HG03280 (cell line): ENCODE data around the gene PHKA2.
"Not testable (repeated sequence)": the region's sequence is repeated elsewhere in the genome, so short reads cannot be mapped to it uniquely, and the experiment has no call there.

ENCODE experiments used
- ATAC-seq: cut with Tn5 transposase; IDR thresholded peaks from one replicate; pipeline ENCODE4 v1.9.1; 2021; ENCODE audit warnings: mild to moderate bottlenecking, moderate library complexity; ENCODE audit not compliant: unreplicated experiment

Gene PHKA2

DNA sequence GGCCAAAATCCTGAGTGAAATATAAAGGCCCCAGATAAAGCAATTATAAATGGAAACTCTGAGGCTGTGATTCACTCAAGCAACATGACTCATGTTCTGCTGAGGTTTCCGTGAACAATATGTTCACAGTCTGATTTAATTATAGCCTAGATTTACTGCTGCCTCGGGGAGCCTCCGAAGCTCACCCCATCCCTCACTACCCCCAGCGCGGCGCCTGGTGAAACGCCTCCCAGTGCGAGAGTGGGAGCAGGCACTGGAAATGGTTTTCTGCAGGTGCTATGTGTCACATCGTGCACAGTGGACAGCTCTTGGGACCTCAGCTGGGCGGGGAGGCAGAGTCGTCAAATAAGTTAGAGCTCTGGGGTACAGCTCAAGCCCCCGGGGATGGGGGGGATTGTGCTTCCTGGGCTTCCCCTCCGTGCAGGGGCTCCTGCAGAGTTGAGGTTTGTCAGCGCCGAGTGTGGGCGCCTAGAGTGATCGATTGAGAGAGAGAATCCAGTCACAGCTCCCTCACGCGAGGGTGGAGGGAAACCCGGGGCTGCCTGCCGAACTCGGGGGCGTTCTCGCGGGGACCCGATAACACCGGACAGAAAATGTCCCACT, 110.6 kb downstream of the PHKA2 start:
- ATAC-seq: no peak

DNA sequence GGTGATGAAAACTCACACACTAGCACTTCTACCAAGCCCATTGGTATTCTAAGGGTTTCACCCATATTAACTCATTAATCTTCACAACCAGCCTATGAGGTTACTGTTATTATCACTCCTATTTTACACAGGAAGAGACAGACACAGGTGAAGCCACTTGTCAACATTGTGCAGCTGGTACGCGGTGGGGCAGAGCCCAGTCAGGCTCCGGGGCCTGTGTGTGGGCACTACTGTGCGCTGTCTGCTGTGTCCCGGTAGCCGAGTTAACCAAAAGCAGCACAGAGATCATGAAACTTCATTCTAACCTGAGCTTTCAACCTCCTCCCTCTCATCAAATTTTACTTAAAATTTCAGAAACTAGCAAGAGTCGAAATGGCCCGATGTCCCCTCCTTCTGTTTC, 111.3 kb downstream of the PHKA2 start:
- no peak for ATAC-seq

DNA sequence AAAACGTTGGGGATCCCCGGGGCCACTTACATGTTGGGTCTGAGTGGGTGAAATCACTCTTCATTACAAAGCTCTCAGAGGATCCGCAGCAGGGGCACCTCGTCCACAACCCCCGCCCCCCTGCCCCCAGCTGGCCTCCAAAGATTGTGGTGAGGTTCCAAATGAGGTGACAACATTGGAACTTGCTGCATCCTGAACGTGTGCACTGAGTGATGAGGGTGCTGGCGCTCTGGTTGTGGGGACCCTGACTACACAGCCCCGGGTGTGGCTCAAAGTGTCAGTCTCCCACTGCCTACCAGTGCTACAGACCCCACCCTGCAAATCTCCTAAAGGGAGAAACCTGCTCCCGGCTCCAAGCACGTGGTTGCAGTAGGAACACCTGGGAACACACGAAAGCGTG, 111.9 kb downstream of the PHKA2 start:
- ATAC-seq: no peak

DNA sequence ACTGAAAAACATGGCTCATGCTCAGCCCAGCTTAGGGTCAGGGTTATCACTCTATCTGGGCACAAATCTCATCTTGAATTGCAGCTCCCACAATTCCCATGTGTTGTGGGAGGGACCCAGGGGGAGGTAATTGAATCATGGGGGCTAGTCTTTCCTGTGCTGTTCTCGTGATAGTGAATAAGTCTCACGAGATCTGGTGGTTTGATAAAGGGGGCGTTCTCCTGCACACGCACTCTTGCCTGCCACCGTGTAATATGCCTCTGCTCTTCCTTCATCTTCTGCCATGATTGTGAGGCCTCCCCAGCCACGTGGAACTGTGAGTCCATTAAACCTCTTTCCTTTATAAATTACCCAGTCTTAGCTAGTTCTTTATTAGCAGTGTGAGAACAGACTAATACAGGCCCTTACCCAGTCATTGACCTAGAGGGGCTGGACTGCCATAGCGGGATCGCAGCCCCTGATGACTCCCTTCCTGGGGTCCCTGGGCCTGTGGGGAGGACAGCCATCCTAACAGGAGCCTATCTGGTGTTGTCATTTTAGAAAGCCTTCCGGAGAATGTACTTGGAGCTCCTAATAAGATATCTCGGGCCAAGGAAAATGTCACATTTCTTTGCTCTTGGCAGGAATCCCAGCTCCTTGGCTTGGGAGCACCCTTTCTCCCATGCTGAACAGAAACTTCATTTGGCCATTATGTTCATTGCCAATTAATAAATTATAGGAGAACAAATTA, 112.6 kb downstream of the PHKA2 start:
- no peak for ATAC-seq

DNA sequence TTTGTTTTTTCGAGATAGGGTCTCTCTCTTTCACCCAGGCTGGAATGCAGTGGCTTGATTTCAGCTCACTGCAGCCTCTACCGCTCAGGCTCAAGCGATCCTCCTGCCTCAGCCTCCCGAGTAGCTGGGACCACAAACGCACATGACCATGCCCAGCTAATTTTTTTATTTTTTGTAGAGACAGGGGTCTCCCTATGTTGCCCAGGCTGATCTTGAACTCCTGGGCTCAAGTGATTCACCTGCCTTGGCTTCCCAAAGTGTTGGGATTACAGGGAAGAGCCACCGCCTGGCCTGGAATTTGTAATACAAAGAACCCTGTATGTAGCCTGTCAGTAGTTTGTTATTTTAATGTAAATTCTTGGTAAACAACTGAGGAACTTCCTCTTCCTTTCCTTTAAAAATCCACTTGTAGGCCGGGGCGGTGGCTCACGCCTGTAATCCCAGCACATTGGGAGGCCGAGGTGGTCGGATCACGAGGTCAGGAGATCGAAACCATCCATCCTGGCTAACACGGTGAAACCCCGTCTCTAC, 119.5 kb downstream of the PHKA2 start:
- no peak for ATAC-seq

DNA sequence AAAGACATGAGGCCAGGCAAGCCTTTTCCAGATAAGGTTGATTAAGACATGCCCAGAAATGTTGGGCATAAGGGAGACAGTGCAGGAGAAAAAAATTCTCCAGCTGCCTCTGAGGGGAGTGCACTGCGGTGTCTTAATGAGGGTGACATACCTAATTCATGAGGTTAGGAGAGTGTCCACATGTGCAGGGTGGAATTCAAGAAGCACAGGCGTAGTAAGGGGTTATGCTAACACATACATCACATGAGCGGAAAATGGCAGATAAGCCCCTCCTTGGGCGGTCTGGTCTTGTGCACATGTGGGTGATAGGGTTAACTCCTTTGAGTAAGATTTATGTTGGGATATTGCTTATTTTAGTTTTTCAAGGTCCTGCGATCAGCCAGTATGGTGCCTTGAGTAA, 122.4 kb downstream of the PHKA2 start:
- ATAC-seq: no peak

DNA sequence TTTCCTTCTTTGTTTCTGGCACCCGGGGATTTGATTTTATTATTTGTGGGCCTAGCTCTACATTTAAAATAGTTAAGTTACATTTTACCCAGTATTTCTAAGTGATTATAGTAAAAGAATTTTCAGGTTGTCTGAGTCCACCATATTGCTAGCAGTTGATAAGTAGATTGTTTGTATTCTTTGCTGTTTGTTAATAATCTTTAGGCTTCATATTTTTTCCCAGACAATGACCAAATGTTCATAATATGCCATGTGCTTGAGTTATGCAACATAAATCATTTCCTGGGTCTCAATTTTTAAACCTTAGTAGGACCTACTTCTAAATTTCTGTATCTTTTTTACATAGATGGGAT, 127.3 kb downstream of the PHKA2 start:
- ATAC-seq: no peak

DNA sequence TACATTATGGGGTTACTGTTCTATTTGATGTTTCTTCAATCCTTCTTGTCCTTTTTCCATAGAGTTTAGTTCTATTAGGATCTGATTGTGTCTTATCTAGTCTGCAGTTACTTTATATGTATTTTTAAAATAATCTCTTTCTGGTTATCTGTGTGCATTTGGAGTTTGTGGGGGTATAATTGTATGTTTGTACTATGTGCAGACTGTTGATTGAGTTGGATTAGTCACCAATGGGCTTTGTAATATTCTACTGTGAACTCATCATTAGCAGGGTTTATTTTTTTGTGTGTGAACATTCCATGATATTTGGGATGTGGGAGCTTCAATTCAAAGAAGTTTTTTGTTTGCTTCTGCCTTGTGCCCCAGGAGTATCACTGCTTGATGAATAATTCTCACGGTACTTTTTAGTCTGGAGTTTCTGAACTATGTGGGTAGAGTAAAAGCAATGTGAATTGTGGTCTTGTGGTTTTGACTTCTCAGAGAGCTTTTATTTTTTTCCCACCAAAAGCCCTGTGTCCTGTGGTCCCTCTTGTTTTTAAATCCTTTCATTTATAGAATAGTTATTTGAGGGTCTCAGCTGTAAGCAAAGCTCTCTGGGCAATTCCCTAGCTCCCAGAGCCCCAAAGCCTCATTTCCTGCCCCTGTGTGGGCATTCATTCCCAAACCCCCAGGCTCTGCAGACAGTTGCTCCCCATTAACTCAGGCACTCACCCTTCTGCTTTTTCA, 127.8 kb downstream of the PHKA2 start:
- peak; percentile 87 for ATAC-seq

DNA sequence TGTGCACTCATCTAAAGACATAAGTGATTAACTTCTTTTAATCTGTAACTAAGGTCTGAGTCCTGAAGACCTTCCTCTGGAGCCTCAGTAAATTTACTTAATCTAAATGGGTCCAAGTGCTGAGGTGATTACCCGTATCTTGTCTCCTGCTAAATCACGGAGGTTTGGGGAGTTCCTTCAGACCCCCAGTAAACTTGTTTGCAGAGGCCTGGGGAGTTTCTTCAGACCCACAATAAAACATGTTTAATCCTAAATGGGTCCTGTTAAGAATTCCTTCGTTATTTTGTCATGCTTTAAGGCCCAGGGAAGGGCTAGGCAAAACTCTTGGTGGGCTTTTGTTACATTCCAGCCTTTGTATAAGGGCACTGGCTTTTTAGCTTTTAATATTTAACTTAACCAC, 136.0 kb downstream of the PHKA2 start:
- ATAC-seq: not testable (repeated sequence)
